HEK293 (cell line): ENCODE measurements around the gene SMC4.
A peak's percentile ranks its signal among the peaks of the same experiment; 100 is the strongest.

Source experiments
- CTCF ChIA-PET: fragments of 350-600 bp; formaldehyde crosslinking; extraction: SDS; loops from one replicate; lab custom pipeline; 2021; ENCODE audit warnings: antibody characterized with exemption; lab: Yijun Ruan, JAX
- POLR2A ChIA-PET: fragments of 300-600 bp; formaldehyde crosslinking; extraction: SDS; loops from one replicate; lab custom pipeline; 2020; ENCODE audit warnings: antibody characterized with exemption, inconsistent platforms; lab: Yijun Ruan, JAX
- H3K27ac ChIP-seq: fragments of 200-500 bp; sonication (Bioruptor generic); 2 replicates; pipeline ENCODE4 v1.5.1; 2014; ENCODE audit warnings: low read depth, low read length, control low read depth, inconsistent platforms; ENCODE audit errors: extremely low read depth
- H3K36me3 ChIP-seq, 2 experiments: fragments of 200-500 bp in 1 of 2; sonication (Bioruptor generic) in 1 of 2; 1 replicate in 1 of 2; 2 replicates in 1 of 2; pipeline ENCODE4 v1.5.1; 2014 to 2017; ENCODE audit warnings: inconsistent platforms in 2 of 2, low read length in 2 of 2; ENCODE audit not compliant: control insufficient read depth in 2 of 2, insufficient read depth in 1 of 2
- H3K4me1 ChIP-seq: fragments of 200-500 bp; sonication (Bioruptor generic); 2 replicates; pipeline ENCODE4 v1.5.1; 2014; ENCODE audit warnings: mild to moderate bottlenecking, low read length, inconsistent platforms; ENCODE audit not compliant: control insufficient read depth, insufficient read depth
- H3K4me3 ChIP-seq: 2 replicates; pipeline ENCODE4 v1.5.1; 2011; ENCODE audit warnings: low read depth, mild to moderate bottlenecking, control low read depth, low read length, moderate library complexity
- H3K9me3 ChIP-seq: fragments of 200-500 bp; sonication (Bioruptor generic); 2 replicates; pipeline ENCODE4 v1.5.1; 2014; ENCODE audit warnings: low read depth, low read length, inconsistent platforms; ENCODE audit not compliant: control insufficient read depth, insufficient read depth
- BCL11B ChIP-seq: fragments of 450-650 bp; formaldehyde crosslinking; IDR thresholded peaks from 2 replicates; pipeline ENCODE4 v1.5.1; 2016; ENCODE audit warnings: low read depth, missing biosample characterization, missing genetic modification characterization
- FEZF1 ChIP-seq: fragments of 450-650 bp; formaldehyde crosslinking; IDR thresholded peaks from 2 replicates; pipeline ENCODE4 v1.5.1; 2016; ENCODE audit warnings: missing biosample characterization, missing genetic modification characterization
- KLF8 ChIP-seq: fragments of 450-650 bp; formaldehyde crosslinking; IDR thresholded peaks from 2 replicates; pipeline ENCODE4 v1.5.1; 2016; ENCODE audit warnings: missing biosample characterization, missing genetic modification characterization
- MYNN ChIP-seq: fragments of 450-650 bp; formaldehyde crosslinking; IDR thresholded peaks from 2 replicates; pipeline ENCODE4 v1.5.1; 2016; ENCODE audit warnings: missing biosample characterization, missing genetic modification characterization, borderline replicate concordance
- PRDM1 ChIP-seq: fragments of 450-650 bp; formaldehyde crosslinking; IDR thresholded peaks from 2 replicates; pipeline ENCODE4; 2016; ENCODE audit warnings: missing biosample characterization, missing genetic modification characterization
- PRDM10 ChIP-seq: fragments of 450-650 bp; formaldehyde crosslinking; IDR thresholded peaks from 2 replicates; pipeline ENCODE4 v1.5.1; 2016; ENCODE audit warnings: missing biosample characterization, missing genetic modification characterization
- ZBTB26 ChIP-seq: fragments of 450-650 bp; formaldehyde crosslinking; optimal IDR thresholded peaks from 2 replicates; pipeline ENCODE3; 2016; ENCODE audit warnings: missing biosample characterization, mild to moderate bottlenecking, missing genetic modification characterization
- ZNF132 ChIP-seq: fragments of 450-650 bp; formaldehyde crosslinking; IDR thresholded peaks from 2 replicates; pipeline ENCODE4 v1.5.1; 2017; ENCODE audit warnings: missing biosample characterization, missing genetic modification characterization, borderline replicate concordance
- ZNF169 ChIP-seq: fragments of 450-650 bp; formaldehyde crosslinking; IDR thresholded peaks from 2 replicates; pipeline ENCODE4 v1.5.1; 2016; ENCODE audit warnings: missing biosample characterization, missing genetic modification characterization
- ZNF211 ChIP-seq: fragments of 450-650 bp; formaldehyde crosslinking; IDR thresholded peaks from 2 replicates; pipeline ENCODE4 v1.5.1; 2016; ENCODE audit warnings: low read depth, missing biosample characterization, missing genetic modification characterization
- ZNF214 ChIP-seq: fragments of 450-650 bp; formaldehyde crosslinking; IDR thresholded peaks from 2 replicates; pipeline ENCODE4 v1.5.1; 2017; ENCODE audit warnings: missing biosample characterization, mild to moderate bottlenecking, missing genetic modification characterization, borderline replicate concordance
- ZNF23 ChIP-seq: fragments of 450-650 bp; formaldehyde crosslinking; IDR thresholded peaks from 2 replicates; pipeline ENCODE4 v1.5.1; 2016; ENCODE audit warnings: missing biosample characterization, missing genetic modification characterization, borderline replicate concordance
- ZNF266 ChIP-seq: fragments of 450-650 bp; formaldehyde crosslinking; IDR thresholded peaks from 2 replicates; pipeline ENCODE4 v1.5.1; 2016; ENCODE audit warnings: missing biosample characterization, missing genetic modification characterization, low read depth
- ZNF274 ChIP-seq, 2 experiments: fragments of 200-500 bp in 1 of 2; fragments of 450-650 bp in 1 of 2; sonication (Bioruptor generic) in 1 of 2; formaldehyde crosslinking in 1 of 2; IDR thresholded peaks; 2 replicates each; pipeline versions ENCODE4 v1.5.1 to v1.6.1; 2014 to 2016; ENCODE audit warnings: borderline replicate concordance in 1 of 2, inconsistent platforms in 1 of 2, low read length in 1 of 2, missing biosample characterization in 1 of 2, missing genetic modification characterization in 1 of 2
- ZNF335 ChIP-seq: fragments of 450-650 bp; formaldehyde crosslinking; conservative IDR thresholded peaks from 2 replicates; pipeline ENCODE4 v1.5.1; 2016; ENCODE audit warnings: missing biosample characterization, missing genetic modification characterization
- ZNF423 ChIP-seq: fragments of 450-650 bp; formaldehyde crosslinking; IDR thresholded peaks from 2 replicates; pipeline ENCODE4 v1.5.1; 2016; ENCODE audit warnings: missing biosample characterization, missing genetic modification characterization
- ZNF510 ChIP-seq: fragments of 450-650 bp; formaldehyde crosslinking; IDR thresholded peaks from 2 replicates; pipeline ENCODE4 v1.5.1; 2018; ENCODE audit warnings: mild to moderate bottlenecking, missing genetic modification characterization, missing biosample characterization; ENCODE audit not compliant: insufficient replicate concordance
- ZNF514 ChIP-seq: fragments of 450-650 bp; formaldehyde crosslinking; IDR thresholded peaks from 2 replicates; pipeline ENCODE4 v1.5.1; 2016; ENCODE audit warnings: missing biosample characterization, missing genetic modification characterization
- ZNF529 ChIP-seq: fragments of 450-650 bp; formaldehyde crosslinking; IDR thresholded peaks from 2 replicates; pipeline ENCODE4 v1.5.1; 2017; ENCODE audit warnings: missing genetic modification characterization, missing biosample characterization; ENCODE audit not compliant: insufficient replicate concordance
- ZNF654 ChIP-seq: fragments of 450-650 bp; formaldehyde crosslinking; IDR thresholded peaks from 2 replicates; pipeline ENCODE4 v1.5.1; 2016; ENCODE audit warnings: low read depth, missing biosample characterization, missing genetic modification characterization
- ZNF677 ChIP-seq: fragments of 450-650 bp; IDR thresholded peaks from 2 replicates; pipeline ENCODE4 v1.5.0; 2018; ENCODE audit warnings: missing biosample characterization, mild to moderate bottlenecking, missing genetic modification characterization, moderate library complexity
- ZNF837 ChIP-seq: fragments of 450-650 bp; formaldehyde crosslinking; IDR thresholded peaks from 2 replicates; pipeline ENCODE4 v1.5.1; 2016; ENCODE audit warnings: missing biosample characterization, missing genetic modification characterization
- ZXDB ChIP-seq: fragments of 450-650 bp; formaldehyde crosslinking; IDR thresholded peaks from 2 replicates; pipeline ENCODE4 v1.5.1; 2016; ENCODE audit warnings: missing biosample characterization, missing genetic modification characterization
- TF ChIP-seq, protein P1 (sequence below): fragments of 450-650 bp; formaldehyde crosslinking; IDR thresholded peaks from 2 replicates; pipeline ENCODE4 v1.5.1; 2016; ENCODE audit warnings: missing biosample characterization, missing genetic modification characterization
- TF ChIP-seq, protein P2 (sequence below): fragments of 450-650 bp; formaldehyde crosslinking; IDR thresholded peaks from 2 replicates; pipeline ENCODE4 v1.5.1; 2017; ENCODE audit warnings: missing biosample characterization, mild to moderate bottlenecking, missing genetic modification characterization, moderate library complexity
- TF ChIP-seq, protein P3 (sequence below): fragments of 450-650 bp; formaldehyde crosslinking; IDR thresholded peaks from 2 replicates; pipeline ENCODE4 v1.5.1; 2016; ENCODE audit warnings: missing biosample characterization, missing genetic modification characterization

The SMC4 gene

GRCh38 chr3:160394009-160394392 lies 5.4 kb upstream of the SMC4 start:
- H3K9me3 ChIP-seq: no peaks in the 10 kb centered on the region
- H3K36me3 ChIP-seq: no peaks in the 10 kb centered on the region
- H3K4me1 ChIP-seq: no peaks in the 10 kb centered on the region
- H3K4me3 ChIP-seq: no peak overlapping the region
- TF ChIP-seq ZNF266 (tag by site-specific recombination) (no peak), ZNF514 (tag by site-specific recombination) (no peak)
- H3K27ac ChIP-seq: no peak overlapping the region
- ChIA-PET CTCF (interaction anchor here (0.5 kb wide), 1 partner anchor 35 kb away, joined by 3 read pairs; no protein-coding TSS in a partner anchor), POLR2A (no interaction called here)

- ChIA-PET POLR2A (no interaction called here), CTCF (interaction anchor here (1.1 kb wide), 1 partner anchor 374 kb away, joined by 3 read pairs; no protein-coding TSS in a partner anchor)
- no peak overlapping the region for H3K4me3 ChIP-seq
- TF ChIP-seq KLF8 (tag by site-specific recombination) (no peak), ZNF529 (tag by site-specific recombination) (no peak), PRDM1 (tag by site-specific recombination) (peak; percentile 78), ZNF274 (IDR thresholded peaks at IDR 0.05; ENCODE audit: low read length) (no peak), ZNF274 (tag by site-specific recombination; IDR thresholded peaks at IDR 0.05; ENCODE audit: borderline replicate concordance) (no peak), ZNF677 (tag by site-specific recombination) (no peak), PRDM10 (tag by site-specific recombination) (peak; percentile 89), MYNN (tag by site-specific recombination) (peak; percentile 54; the same call in 1 of the 2 replicates), ZNF654 (tag by site-specific recombination) (no peak), ZNF23 (tag by site-specific recombination) (no peak), ZNF423 (tag by site-specific recombination) (no peak), BCL11B (no peak), ZNF837 (no peak), ZNF169 (tag by site-specific recombination) (no peak), FEZF1 (tag by site-specific recombination) (no peak), ZNF132 (tag by site-specific recombination) (no peak), ZNF211 (tag by site-specific recombination) (no peak), ZNF335 (tag by site-specific recombination) (peak; percentile 43), ZXDB (tag by site-specific recombination) (no peak), ZBTB26 (tag by site-specific recombination) (no peak), ZNF510 (no peak), ZNF214 (no peak)
- TF ChIP-seq, protein P1, sequence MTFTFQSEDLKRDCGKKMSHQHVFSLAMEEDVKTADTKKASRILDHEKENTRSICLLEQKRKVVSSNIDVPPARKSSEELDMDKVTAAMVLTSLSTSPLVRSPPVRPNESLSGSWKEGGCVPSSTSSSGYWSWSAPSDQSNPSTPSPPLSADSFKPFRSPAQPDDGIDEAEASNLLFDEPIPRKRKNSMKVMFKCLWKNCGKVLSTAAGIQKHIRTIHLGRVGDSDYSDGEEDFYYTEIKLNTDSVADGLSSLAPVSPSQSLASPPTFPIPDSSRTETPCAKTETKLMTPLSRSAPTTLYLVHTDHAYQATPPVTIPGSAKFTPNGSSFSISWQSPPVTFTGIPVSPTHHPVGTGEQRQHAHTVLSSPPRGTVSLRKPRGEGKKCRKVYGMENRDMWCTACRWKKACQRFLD (tag by site-specific recombination): no peak
- TF ChIP-seq, protein P2, sequence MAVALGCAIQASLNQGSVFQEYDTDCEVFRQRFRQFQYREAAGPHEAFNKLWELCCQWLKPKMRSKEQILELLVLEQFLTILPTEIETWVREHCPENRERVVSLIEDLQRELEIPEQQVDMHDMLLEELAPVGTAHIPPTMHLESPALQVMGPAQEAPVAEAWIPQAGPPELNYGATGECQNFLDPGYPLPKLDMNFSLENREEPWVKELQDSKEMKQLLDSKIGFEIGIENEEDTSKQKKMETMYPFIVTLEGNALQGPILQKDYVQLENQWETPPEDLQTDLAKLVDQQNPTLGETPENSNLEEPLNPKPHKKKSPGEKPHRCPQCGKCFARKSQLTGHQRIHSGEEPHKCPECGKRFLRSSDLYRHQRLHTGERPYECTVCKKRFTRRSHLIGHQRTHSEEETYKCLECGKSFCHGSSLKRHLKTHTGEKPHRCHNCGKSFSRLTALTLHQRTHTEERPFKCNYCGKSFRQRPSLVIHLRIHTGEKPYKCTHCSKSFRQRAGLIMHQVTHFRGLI (tag by site-specific recombination): no peak
- TF ChIP-seq, protein P3, sequence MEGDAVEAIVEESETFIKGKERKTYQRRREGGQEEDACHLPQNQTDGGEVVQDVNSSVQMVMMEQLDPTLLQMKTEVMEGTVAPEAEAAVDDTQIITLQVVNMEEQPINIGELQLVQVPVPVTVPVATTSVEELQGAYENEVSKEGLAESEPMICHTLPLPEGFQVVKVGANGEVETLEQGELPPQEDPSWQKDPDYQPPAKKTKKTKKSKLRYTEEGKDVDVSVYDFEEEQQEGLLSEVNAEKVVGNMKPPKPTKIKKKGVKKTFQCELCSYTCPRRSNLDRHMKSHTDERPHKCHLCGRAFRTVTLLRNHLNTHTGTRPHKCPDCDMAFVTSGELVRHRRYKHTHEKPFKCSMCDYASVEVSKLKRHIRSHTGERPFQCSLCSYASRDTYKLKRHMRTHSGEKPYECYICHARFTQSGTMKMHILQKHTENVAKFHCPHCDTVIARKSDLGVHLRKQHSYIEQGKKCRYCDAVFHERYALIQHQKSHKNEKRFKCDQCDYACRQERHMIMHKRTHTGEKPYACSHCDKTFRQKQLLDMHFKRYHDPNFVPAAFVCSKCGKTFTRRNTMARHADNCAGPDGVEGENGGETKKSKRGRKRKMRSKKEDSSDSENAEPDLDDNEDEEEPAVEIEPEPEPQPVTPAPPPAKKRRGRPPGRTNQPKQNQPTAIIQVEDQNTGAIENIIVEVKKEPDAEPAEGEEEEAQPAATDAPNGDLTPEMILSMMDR (tag by site-specific recombination): no peak
Observed at GRCh38 chr3:160395297-160395696, 4.2 kb upstream of the SMC4 start.

More at GRCh38 chr3:160395297-160395696, 4.2 kb upstream of the SMC4 start:
- Histone ChIP-seq H3K36me3 (peaks cover 0 to 1% of the 10 kb centered on the region in 2 experiments; a peak in 1 of 3 replicates), H3K4me1 (no peaks in the 10 kb centered on the region), H3K27ac (no peak overlapping the region), H3K9me3 (no peaks in the 10 kb centered on the region)
